ENCODE data around the gene EHBP1.

DNA sequence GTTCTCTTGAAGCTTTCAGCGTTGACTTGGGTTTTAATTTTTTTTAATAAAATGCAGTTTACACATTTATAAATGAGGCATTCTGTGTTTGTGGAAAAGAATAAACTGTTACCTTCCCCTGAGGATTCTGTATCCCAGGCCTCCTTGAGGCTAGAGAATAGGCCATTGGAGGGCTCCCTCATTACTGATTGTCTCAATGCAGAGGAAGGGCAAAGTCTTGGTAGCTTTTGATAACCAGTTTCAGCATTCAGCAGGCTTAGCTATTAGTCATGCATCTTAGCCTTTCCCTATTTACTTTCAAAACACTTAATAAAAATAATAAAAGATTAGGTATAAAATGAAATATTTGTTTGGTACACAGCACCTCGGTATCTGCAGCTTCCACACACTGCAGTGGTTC lies 287.0 kb downstream of the EHBP1 start:
- TF ChIP-seq, protein P1, sequence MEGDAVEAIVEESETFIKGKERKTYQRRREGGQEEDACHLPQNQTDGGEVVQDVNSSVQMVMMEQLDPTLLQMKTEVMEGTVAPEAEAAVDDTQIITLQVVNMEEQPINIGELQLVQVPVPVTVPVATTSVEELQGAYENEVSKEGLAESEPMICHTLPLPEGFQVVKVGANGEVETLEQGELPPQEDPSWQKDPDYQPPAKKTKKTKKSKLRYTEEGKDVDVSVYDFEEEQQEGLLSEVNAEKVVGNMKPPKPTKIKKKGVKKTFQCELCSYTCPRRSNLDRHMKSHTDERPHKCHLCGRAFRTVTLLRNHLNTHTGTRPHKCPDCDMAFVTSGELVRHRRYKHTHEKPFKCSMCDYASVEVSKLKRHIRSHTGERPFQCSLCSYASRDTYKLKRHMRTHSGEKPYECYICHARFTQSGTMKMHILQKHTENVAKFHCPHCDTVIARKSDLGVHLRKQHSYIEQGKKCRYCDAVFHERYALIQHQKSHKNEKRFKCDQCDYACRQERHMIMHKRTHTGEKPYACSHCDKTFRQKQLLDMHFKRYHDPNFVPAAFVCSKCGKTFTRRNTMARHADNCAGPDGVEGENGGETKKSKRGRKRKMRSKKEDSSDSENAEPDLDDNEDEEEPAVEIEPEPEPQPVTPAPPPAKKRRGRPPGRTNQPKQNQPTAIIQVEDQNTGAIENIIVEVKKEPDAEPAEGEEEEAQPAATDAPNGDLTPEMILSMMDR (IDR thresholded peaks at IDR 0.05): no peak
- TF ChIP-seq EP300 (IDR thresholded peaks at IDR 0.05): no peak

Data from upper lobe of left lung (tissue), 4 donors.